WTC11 (cell line): Measurements from ENCODE around the gene SH3RF2. TPM values are rescaled to one million over a fixed set of nuclear protein-coding genes. Genes with fewer than 3 reads are reported as not detected.

Experiments used
- ATAC-seq: fragments of 200-7000 bp; cut with Tn5 transposase; 2 replicates; pipeline ENCODE4 v1.10.0; 2021; ENCODE audit warnings: mild to moderate bottlenecking, moderate library complexity
- CTCF ChIA-PET: fragments of 300-600 bp; sonication (Branson Sonifier 250); formaldehyde crosslinking; loops from one replicate; lab custom pipeline; 2021; ENCODE audit warnings: antibody characterized with exemption; lab: Charles Lee
- POLR2A ChIA-PET: fragments of 350-600 bp; sonication (Branson Sonifier 250); formaldehyde crosslinking; loops from one replicate; lab custom pipeline; 2021; ENCODE audit warnings: antibody characterized with exemption; lab: Charles Lee
- DNase-seq: peaks from one replicate; pipeline ENCODE4 v3.0.0; 2021; ENCODE audit warnings: low spot score
- H3K27ac Mint-ChIP-seq: 2 replicates; pipeline ENCODE4 v1.8.0; 2021; ENCODE audit warnings: mixed read lengths
- H3K27me3 Mint-ChIP-seq: 2 replicates; pipeline ENCODE4 v1.8.0; 2021; ENCODE audit warnings: low read depth, mild to moderate bottlenecking, moderate library complexity, mixed read lengths
- H3K36me3 Mint-ChIP-seq: 2 replicates; pipeline ENCODE4 v1.8.0; 2021; ENCODE audit warnings: mixed read lengths
- H3K4me1 Mint-ChIP-seq: 2 replicates; pipeline ENCODE4 v1.8.0; 2022; ENCODE audit warnings: mixed read lengths
- H3K4me3 Mint-ChIP-seq: 2 replicates; pipeline ENCODE4 v1.8.0; 2021; ENCODE audit warnings: mild to moderate bottlenecking, moderate library complexity, mixed read lengths
- H3K9me3 Mint-ChIP-seq: 2 replicates; pipeline ENCODE4 v1.8.0; 2021; ENCODE audit warnings: mixed read lengths
- CBFB ChIP-seq: sonication (generic); formaldehyde crosslinking; IDR thresholded peaks from 2 replicates; pipeline ENCODE4 v1.8.1; 2022; ENCODE audit warnings: mild to moderate bottlenecking, low read depth, missing genetic modification reagents
- EMX1 ChIP-seq: fragments of 250-450 bp; sonication (Bioruptor Pico); IDR thresholded peaks from 2 replicates; pipeline ENCODE4 v1.8.0; 2021; ENCODE audit warnings: mild to moderate bottlenecking
- ESRRA ChIP-seq: sonication (generic); formaldehyde crosslinking; IDR thresholded peaks from 2 replicates; pipeline ENCODE4 v1.8.1; 2022; ENCODE audit warnings: mild to moderate bottlenecking, missing genetic modification reagents, borderline replicate concordance
- FOXJ3 ChIP-seq: sonication (generic); formaldehyde crosslinking; IDR thresholded peaks from 2 replicates; pipeline ENCODE4 v1.9.0; 2021; ENCODE audit warnings: missing genetic modification reagents, mild to moderate bottlenecking, borderline replicate concordance
- GTF2I ChIP-seq: fragments of 250-450 bp; sonication (Bioruptor Pico); conservative IDR thresholded peaks from 2 replicates; pipeline ENCODE4 v1.4.0; 2021; ENCODE audit warnings: mild to moderate bottlenecking
- JUN ChIP-seq: sonication (generic); formaldehyde crosslinking; IDR thresholded peaks from 2 replicates; pipeline ENCODE4 v1.8.0; 2023; ENCODE audit warnings: mild to moderate bottlenecking, missing genetic modification reagents
- NR2C2 ChIP-seq: sonication (generic); formaldehyde crosslinking; IDR thresholded peaks from 2 replicates; pipeline ENCODE4 v1.8.0; 2022; ENCODE audit warnings: mild to moderate bottlenecking, missing genetic modification reagents
- OVOL2 ChIP-seq: fragments of 250-450 bp; sonication (Bioruptor Pico); IDR thresholded peaks from 2 replicates; pipeline ENCODE4 v1.9.0; 2021; ENCODE audit warnings: mild to moderate bottlenecking, borderline replicate concordance
- RORB ChIP-seq: fragments of 250-450 bp; sonication (Bioruptor Pico); IDR thresholded peaks from 2 replicates; pipeline ENCODE4 v1.9.0; 2021; ENCODE audit warnings: mild to moderate bottlenecking
- SMAD4 ChIP-seq: sonication (generic); formaldehyde crosslinking; IDR thresholded peaks from 2 replicates; pipeline ENCODE4 v1.8.0; 2022; ENCODE audit warnings: mild to moderate bottlenecking, missing genetic modification reagents
- ZNF219 ChIP-seq: sonication (generic); formaldehyde crosslinking; IDR thresholded peaks from 2 replicates; pipeline ENCODE4 v1.8.0; 2023; ENCODE audit warnings: missing genetic modification reagents, mild to moderate bottlenecking, borderline replicate concordance
- ZNF416 ChIP-seq: fragments of 250-450 bp; sonication (Bioruptor Pico); IDR thresholded peaks from 2 replicates; pipeline ENCODE4 v1.9.0; 2021; ENCODE audit warnings: mild to moderate bottlenecking, inconsistent platforms
- total RNA-seq: library from RNA; stranded (reverse); gene quantifications from 3 replicates; pipeline ENCODE4 v1.2.3, GENCODE V29; 2021
- TF ChIP-seq, protein P1 (sequence below): sonication (generic); formaldehyde crosslinking; IDR thresholded peaks from 2 replicates; pipeline ENCODE4 v1.8.1; 2022; ENCODE audit warnings: low read depth, missing genetic modification reagents, borderline replicate concordance
- TF ChIP-seq, protein P2 (sequence below): sonication (generic); formaldehyde crosslinking; IDR thresholded peaks from 2 replicates; pipeline ENCODE4 v1.8.0; 2022; ENCODE audit warnings: mild to moderate bottlenecking, missing genetic modification reagents
- TF ChIP-seq, protein P3 (sequence below): fragments of 250-450 bp; sonication (Bioruptor Pico); IDR thresholded peaks from 2 replicates; pipeline ENCODE4 v1.9.0; 2021; ENCODE audit warnings: mild to moderate bottlenecking
- TF ChIP-seq, protein P4 (sequence below): sonication (generic); formaldehyde crosslinking; IDR thresholded peaks from 2 replicates; pipeline ENCODE4 v1.8.1; 2023; ENCODE audit warnings: mild to moderate bottlenecking, missing genetic modification reagents, moderate library complexity
- TF ChIP-seq, protein P5 (sequence below): sonication (generic); formaldehyde crosslinking; IDR thresholded peaks from 2 replicates; pipeline ENCODE4 v1.8.1; 2023; ENCODE audit warnings: mild to moderate bottlenecking, missing genetic modification reagents
- TF ChIP-seq, protein P6 (sequence below): fragments of 250-450 bp; sonication (Bioruptor Pico); IDR thresholded peaks from 2 replicates; pipeline ENCODE4 v2.1.2; 2022; ENCODE audit warnings: mild to moderate bottlenecking, moderate library complexity
- TF ChIP-seq, protein P7 (sequence below): sonication (generic); formaldehyde crosslinking; IDR thresholded peaks from 2 replicates; pipeline ENCODE4 v1.8.1; 2023; ENCODE audit warnings: mild to moderate bottlenecking, moderate library complexity, missing genetic modification reagents
- TF ChIP-seq, protein P8 (sequence below): sonication (generic); formaldehyde crosslinking; IDR thresholded peaks from 2 replicates; pipeline ENCODE4 v1.8.0; 2023; ENCODE audit warnings: missing genetic modification reagents
- TF ChIP-seq, protein P9 (sequence below): sonication (generic); formaldehyde crosslinking; conservative IDR thresholded peaks from 2 replicates; pipeline ENCODE4 v1.8.1; 2022; ENCODE audit warnings: mild to moderate bottlenecking, missing genetic modification reagents

SH3RF2 gene
- total RNA-seq, 1 experiment from 2014 or later, result 0.83 TPM

DNA sequence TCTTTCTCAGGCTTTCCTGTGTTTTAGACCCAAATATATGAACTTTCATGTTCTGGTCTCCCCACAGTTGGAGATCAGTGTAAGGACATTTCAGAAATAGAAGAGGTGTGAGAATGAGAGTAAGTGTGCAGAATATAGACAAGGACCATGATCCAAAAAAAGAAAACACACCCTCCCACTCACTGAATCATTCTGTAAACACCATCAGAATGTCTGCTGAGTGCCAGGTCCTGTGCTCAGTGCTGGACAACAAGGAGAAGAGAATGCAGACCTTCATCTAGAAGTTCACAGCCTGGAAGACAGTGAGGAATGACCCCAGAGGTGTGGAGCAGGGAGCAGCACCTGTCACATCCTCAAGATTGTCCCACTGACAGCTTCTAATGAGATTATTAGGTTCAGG is 19.1 kb upstream of the SH3RF2 start (continued):
- TF ChIP-seq, protein P1, sequence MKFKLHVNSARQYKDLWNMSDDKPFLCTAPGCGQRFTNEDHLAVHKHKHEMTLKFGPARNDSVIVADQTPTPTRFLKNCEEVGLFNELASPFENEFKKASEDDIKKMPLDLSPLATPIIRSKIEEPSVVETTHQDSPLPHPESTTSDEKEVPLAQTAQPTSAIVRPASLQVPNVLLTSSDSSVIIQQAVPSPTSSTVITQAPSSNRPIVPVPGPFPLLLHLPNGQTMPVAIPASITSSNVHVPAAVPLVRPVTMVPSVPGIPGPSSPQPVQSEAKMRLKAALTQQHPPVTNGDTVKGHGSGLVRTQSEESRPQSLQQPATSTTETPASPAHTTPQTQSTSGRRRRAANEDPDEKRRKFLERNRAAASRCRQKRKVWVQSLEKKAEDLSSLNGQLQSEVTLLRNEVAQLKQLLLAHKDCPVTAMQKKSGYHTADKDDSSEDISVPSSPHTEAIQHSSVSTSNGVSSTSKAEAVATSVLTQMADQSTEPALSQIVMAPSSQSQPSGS, result no peak
- TF ChIP-seq, protein P2, sequence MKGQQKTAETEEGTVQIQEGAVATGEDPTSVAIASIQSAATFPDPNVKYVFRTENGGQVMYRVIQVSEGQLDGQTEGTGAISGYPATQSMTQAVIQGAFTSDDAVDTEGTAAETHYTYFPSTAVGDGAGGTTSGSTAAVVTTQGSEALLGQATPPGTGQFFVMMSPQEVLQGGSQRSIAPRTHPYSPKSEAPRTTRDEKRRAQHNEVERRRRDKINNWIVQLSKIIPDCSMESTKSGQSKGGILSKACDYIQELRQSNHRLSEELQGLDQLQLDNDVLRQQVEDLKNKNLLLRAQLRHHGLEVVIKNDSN (CRISPR knock-in tag), result no peak
- TF ChIP-seq NR2C2 (CRISPR knock-in tag), result no peak
- TF ChIP-seq, protein P3, sequence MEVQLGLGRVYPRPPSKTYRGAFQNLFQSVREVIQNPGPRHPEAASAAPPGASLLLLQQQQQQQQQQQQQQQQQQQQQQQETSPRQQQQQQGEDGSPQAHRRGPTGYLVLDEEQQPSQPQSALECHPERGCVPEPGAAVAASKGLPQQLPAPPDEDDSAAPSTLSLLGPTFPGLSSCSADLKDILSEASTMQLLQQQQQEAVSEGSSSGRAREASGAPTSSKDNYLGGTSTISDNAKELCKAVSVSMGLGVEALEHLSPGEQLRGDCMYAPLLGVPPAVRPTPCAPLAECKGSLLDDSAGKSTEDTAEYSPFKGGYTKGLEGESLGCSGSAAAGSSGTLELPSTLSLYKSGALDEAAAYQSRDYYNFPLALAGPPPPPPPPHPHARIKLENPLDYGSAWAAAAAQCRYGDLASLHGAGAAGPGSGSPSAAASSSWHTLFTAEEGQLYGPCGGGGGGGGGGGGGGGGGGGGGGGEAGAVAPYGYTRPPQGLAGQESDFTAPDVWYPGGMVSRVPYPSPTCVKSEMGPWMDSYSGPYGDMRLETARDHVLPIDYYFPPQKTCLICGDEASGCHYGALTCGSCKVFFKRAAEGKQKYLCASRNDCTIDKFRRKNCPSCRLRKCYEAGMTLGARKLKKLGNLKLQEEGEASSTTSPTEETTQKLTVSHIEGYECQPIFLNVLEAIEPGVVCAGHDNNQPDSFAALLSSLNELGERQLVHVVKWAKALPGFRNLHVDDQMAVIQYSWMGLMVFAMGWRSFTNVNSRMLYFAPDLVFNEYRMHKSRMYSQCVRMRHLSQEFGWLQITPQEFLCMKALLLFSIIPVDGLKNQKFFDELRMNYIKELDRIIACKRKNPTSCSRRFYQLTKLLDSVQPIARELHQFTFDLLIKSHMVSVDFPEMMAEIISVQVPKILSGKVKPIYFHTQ (CRISPR knock-in tag), result no peak
- TF ChIP-seq FOXJ3 (CRISPR knock-in tag), result no peak
- TF ChIP-seq, protein P4, sequence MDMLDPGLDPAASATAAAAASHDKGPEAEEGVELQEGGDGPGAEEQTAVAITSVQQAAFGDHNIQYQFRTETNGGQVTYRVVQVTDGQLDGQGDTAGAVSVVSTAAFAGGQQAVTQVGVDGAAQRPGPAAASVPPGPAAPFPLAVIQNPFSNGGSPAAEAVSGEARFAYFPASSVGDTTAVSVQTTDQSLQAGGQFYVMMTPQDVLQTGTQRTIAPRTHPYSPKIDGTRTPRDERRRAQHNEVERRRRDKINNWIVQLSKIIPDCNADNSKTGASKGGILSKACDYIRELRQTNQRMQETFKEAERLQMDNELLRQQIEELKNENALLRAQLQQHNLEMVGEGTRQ, result no peak
- TF ChIP-seq, protein P5, sequence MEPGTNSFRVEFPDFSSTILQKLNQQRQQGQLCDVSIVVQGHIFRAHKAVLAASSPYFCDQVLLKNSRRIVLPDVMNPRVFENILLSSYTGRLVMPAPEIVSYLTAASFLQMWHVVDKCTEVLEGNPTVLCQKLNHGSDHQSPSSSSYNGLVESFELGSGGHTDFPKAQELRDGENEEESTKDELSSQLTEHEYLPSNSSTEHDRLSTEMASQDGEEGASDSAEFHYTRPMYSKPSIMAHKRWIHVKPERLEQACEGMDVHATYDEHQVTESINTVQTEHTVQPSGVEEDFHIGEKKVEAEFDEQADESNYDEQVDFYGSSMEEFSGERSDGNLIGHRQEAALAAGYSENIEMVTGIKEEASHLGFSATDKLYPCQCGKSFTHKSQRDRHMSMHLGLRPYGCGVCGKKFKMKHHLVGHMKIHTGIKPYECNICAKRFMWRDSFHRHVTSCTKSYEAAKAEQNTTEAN (CRISPR knock-in tag), result no peak
- TF ChIP-seq, all 79 proteins: peak for 0

DNA sequence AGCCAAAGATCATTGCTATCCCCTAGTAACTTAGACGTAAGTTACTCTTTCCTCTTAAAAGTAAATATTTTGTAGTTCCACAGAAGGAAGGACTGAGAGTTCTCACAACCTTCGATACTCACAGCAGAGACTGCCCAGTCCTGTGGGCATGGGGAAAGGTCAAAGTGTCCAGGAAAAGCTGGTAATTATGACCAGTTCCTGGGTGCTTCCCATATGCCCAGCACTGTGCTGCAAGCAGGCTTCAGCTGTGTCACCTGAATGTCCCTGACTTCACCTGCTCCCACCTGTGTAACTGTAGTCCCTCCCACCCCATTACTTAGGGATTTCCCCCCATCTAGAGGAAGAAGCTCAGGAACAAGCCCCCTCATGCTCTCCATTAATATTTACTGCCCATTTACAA is 18.0 kb upstream of the SH3RF2 start:
- no peak for ATAC-seq
- H3K4me3 Mint-ChIP-seq, result no peak overlapping the region
- no peak for DNase-seq
- TF ChIP-seq, protein P6, sequence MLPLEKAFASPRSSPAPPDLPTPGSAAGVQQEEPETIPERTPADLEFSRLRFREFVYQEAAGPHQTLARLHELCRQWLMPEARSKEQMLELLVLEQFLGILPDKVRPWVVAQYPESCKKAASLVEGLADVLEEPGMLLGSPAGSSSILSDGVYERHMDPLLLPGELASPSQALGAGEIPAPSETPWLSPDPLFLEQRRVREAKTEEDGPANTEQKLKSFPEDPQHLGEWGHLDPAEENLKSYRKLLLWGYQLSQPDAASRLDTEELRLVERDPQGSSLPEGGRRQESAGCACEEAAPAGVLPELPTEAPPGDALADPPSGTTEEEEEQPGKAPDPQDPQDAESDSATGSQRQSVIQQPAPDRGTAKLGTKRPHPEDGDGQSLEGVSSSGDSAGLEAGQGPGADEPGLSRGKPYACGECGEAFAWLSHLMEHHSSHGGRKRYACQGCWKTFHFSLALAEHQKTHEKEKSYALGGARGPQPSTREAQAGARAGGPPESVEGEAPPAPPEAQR (CRISPR knock-in tag), result no peak
- TF ChIP-seq, protein P7, sequence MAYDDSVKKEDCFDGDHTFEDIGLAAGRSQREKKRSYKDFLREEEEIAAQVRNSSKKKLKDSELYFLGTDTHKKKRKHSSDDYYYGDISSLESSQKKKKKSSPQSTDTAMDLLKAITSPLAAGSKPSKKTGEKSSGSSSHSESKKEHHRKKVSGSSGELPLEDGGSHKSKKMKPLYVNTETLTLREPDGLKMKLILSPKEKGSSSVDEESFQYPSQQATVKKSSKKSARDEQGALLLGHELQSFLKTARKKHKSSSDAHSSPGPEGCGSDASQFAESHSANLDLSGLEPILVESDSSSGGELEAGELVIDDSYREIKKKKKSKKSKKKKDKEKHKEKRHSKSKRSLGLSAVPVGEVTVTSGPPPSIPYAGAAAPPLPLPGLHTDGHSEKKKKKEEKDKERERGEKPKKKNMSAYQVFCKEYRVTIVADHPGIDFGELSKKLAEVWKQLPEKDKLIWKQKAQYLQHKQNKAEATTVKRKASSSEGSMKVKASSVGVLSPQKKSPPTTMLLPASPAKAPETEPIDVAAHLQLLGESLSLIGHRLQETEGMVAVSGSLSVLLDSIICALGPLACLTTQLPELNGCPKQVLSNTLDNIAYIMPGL (CRISPR knock-in tag), result no peak
- TF ChIP-seq RORB (CRISPR knock-in tag), result no peak
- no peak for TF ChIP-seq ZNF416
- TF ChIP-seq, protein P3 (CRISPR knock-in tag), result no peak
- TF ChIP-seq OVOL2 (CRISPR knock-in tag), result no peak
- no peak for TF ChIP-seq ZNF219 (CRISPR knock-in tag)
- TF ChIP-seq SMAD4 (CRISPR knock-in tag), result no peak
- TF ChIP-seq ESRRA, result no peak
- no peak for TF ChIP-seq EMX1 (CRISPR knock-in tag)
- no peak for TF ChIP-seq JUN (CRISPR knock-in tag)
- TF ChIP-seq CBFB (CRISPR knock-in tag), result no peak
- TF ChIP-seq, protein P8, sequence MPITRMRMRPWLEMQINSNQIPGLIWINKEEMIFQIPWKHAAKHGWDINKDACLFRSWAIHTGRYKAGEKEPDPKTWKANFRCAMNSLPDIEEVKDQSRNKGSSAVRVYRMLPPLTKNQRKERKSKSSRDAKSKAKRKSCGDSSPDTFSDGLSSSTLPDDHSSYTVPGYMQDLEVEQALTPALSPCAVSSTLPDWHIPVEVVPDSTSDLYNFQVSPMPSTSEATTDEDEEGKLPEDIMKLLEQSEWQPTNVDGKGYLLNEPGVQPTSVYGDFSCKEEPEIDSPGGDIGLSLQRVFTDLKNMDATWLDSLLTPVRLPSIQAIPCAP (CRISPR knock-in tag), result no peak
- no peak for TF ChIP-seq GTF2I (CRISPR knock-in tag)
- TF ChIP-seq, protein P2 (CRISPR knock-in tag), result no peak
- TF ChIP-seq, protein P9, sequence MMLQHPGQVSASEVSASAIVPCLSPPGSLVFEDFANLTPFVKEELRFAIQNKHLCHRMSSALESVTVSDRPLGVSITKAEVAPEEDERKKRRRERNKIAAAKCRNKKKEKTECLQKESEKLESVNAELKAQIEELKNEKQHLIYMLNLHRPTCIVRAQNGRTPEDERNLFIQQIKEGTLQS (CRISPR knock-in tag), result no peak
- peaks cover 3% of the 10 kb centered on the region; the same call in 1 of the 2 replicates for H3K27me3 Mint-ChIP-seq
- H3K27ac Mint-ChIP-seq, result no peak overlapping the region
- peaks cover 6% of the 10 kb centered on the region for H3K9me3 Mint-ChIP-seq
- no peaks in the 10 kb centered on the region for H3K36me3 Mint-ChIP-seq
- POLR2A ChIA-PET, result no interaction called here
- H3K4me1 Mint-ChIP-seq, result peaks cover 17% of the 10 kb centered on the region
- CTCF ChIA-PET, result interaction anchor here (0.6 to 1.4 kb wide), 3 partner anchors 10 to 123 kb away, joined by 3 read pairs; no protein-coding TSS in a partner anchor
